Gastrocnemius medialis (tissue), 4 donors: ENCODE measurements around the gene TPRA1. TPM values are rescaled to one million over a fixed set of nuclear protein-coding genes. Genes with fewer than 3 reads are reported as not detected.
"Not testable (repeated sequence)": the region's sequence is repeated elsewhere in the genome, so short reads cannot be mapped to it uniquely, and the experiment has no call there.

Experiments used
- ATAC-seq, 2 donors: fragments of 150-250 bp; one replicate each; pipeline ENCODE4 v1.9.1; 2016
- DNase-seq, 2 donors: peaks; one replicate each; pipeline ENCODE4 v3.0.0-alpha.2; 2019
- H3K27ac ChIP-seq, 4 donors: fragments of 200-600 bp; sonication (generic); 1 replicate in 1 of 4; 2 replicates in 3 of 4; pipeline ENCODE4 v1.5.1; 2016 to 2018; ENCODE audit warnings: mild to moderate bottlenecking in 2 of 4, moderate library complexity in 1 of 4
- H3K27me3 ChIP-seq, 3 donors: fragments of 200-600 bp; sonication (generic) in 2 of 3; 1 replicate in 1 of 3; 2 replicates in 2 of 3; pipeline versions ENCODE4 v1.5.1 to v1.6.0; 2016 to 2019; ENCODE audit warnings: mild to moderate bottlenecking in 1 of 3, moderate library complexity in 1 of 3
- H3K36me3 ChIP-seq, 2 donors: fragments of 200-600 bp; sonication (generic) in 1 of 2; one replicate each; pipeline ENCODE4 v1.5.1; 2017 to 2018
- H3K4me1 ChIP-seq, 2 donors: fragments of 200-600 bp; sonication (generic) in 1 of 2; one replicate each; pipeline ENCODE4 v1.5.1; 2016 to 2017; ENCODE audit warnings: mild to moderate bottlenecking in 2 of 2
- H3K4me3 ChIP-seq, 4 donors: fragments of 200-600 bp; sonication (generic) in 3 of 4; 1 replicate in 1 of 4; 2 replicates in 3 of 4; pipeline ENCODE4 v1.5.1; 2016 to 2019; ENCODE audit warnings: mild to moderate bottlenecking in 2 of 4
- H3K9me3 ChIP-seq, 3 donors: fragments of 200-600 bp; sonication (generic) in 2 of 3; 1 replicate in 1 of 3; 2 replicates in 2 of 3; pipeline ENCODE4 v1.5.1; 2016 to 2019
- POLR2A ChIP-seq, 2 donors: fragments of 450-650 bp; IDR thresholded peaks; one replicate each; pipeline ENCODE4 v1.6.1; 2017; ENCODE audit warnings: antibody characterized with exemption in 2 of 2, mild to moderate bottlenecking in 2 of 2, moderate library complexity in 2 of 2
- in situ Hi-C, 4 donors: fragments of 200-750 bp; cut with MboI; loops; one replicate each; pipeline versions ENCODE4 v1.15.0 to v1.8.0; 2017; ENCODE audit warnings: low sequenced_read_pairs in 4 of 4
- intact Hi-C: fragments of 100-400 bp; cut with DNase I; formaldehyde crosslinking; loops from one replicate; pipeline ENCODE4 v1.15.1; 2023; ENCODE audit warnings: low total_unique reads
- total RNA-seq, 4 donors: library from RNA; depleted of rRNA; stranded (reverse); fragments of >200 nt; gene quantifications; one replicate each; pipeline versions ENCODE4 v1.1.0 to v1.2.3, GENCODE V29; 2016
- TF ChIP-seq, protein P1 (sequence below), 5 experiments: fragments of 450-650 bp in 3 of 5; fragments of 200-600 bp in 2 of 5; sonication (generic) in 2 of 5; IDR thresholded peaks in 4 of 5; conservative IDR thresholded peaks in 1 of 5; 1 replicate in 4 of 5; 2 replicates in 1 of 5; pipeline ENCODE4 v1.5.1; 2016 to 2019; ENCODE audit warnings: antibody characterized with exemption in 5 of 5, mild to moderate bottlenecking in 3 of 5, moderate library complexity in 3 of 5

Gene TPRA1
- total RNA-seq, 4 donors from 2014 or later, result 29.2 to 42.1 (median 31.1) TPM

DNA sequence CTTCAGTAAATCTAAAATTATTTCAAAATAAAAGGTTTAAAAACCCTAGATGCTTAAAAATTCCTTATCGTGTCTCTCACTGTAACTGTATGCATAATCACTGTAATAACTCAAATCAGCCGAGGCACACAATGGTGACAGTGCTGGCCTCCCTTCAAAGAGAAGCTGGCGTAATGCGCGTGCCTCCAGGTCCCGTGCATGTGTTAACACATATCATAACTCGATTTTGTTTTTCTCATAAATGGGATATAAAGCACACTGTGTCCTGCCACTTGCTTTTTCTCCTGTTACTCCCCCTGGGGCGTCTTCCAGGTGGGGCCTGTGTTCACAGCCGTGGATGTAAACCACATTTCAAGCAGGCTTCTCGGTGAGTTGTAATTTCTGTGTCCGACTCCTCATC lies 56.0 kb downstream of the TPRA1 start:
- H3K4me1 ChIP-seq, result no peaks in the 10 kb centered on the region
- no peak overlapping the region for H3K27ac ChIP-seq
- intact Hi-C loops (no loop called here), in situ Hi-C loops (no loop called here)
- no peaks in the 10 kb centered on the region for H3K27me3 ChIP-seq
- H3K4me3 ChIP-seq, result no peak overlapping the region
- no peaks in the 10 kb centered on the region for H3K9me3 ChIP-seq
- no peak for ATAC-seq
- no peak for DNase-seq
- no peaks in the 10 kb centered on the region for H3K36me3 ChIP-seq
- TF ChIP-seq POLR2A (IDR thresholded peaks at IDR 0.05), result no peak

DNA sequence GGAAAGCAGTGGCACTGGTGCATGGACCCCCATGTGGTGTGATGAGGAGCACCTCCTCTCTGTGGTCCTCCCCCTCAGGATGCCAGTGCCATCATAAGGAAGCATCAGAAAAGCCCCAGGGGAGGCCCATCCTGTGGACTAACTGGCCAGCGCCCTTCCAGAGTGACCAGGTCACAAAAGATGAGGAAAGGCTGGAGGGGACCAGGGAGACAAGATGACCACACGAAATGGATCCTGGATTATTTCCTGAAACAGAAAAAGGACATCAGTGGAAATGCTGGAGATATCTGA lies 56.4 kb downstream of the TPRA1 start:
- no peaks in the 10 kb centered on the region for H3K36me3 ChIP-seq
- H3K9me3 ChIP-seq, result no peaks in the 10 kb centered on the region
- ATAC-seq (no peak), DNase-seq (no peak)
- H3K27ac ChIP-seq, result no peak overlapping the region
- no peaks in the 10 kb centered on the region for H3K4me1 ChIP-seq
- H3K27me3 ChIP-seq, result no peaks in the 10 kb centered on the region
- in situ Hi-C loops (no loop called here), intact Hi-C loops (no loop called here)
- TF ChIP-seq, protein P1, sequence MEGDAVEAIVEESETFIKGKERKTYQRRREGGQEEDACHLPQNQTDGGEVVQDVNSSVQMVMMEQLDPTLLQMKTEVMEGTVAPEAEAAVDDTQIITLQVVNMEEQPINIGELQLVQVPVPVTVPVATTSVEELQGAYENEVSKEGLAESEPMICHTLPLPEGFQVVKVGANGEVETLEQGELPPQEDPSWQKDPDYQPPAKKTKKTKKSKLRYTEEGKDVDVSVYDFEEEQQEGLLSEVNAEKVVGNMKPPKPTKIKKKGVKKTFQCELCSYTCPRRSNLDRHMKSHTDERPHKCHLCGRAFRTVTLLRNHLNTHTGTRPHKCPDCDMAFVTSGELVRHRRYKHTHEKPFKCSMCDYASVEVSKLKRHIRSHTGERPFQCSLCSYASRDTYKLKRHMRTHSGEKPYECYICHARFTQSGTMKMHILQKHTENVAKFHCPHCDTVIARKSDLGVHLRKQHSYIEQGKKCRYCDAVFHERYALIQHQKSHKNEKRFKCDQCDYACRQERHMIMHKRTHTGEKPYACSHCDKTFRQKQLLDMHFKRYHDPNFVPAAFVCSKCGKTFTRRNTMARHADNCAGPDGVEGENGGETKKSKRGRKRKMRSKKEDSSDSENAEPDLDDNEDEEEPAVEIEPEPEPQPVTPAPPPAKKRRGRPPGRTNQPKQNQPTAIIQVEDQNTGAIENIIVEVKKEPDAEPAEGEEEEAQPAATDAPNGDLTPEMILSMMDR (IDR thresholded peaks at IDR 0.05 in 4 of 5, conservative IDR thresholded peaks at IDR 0.05 in 1 of 5), result no peak
- no peak for TF ChIP-seq POLR2A (IDR thresholded peaks at IDR 0.05)
- H3K4me3 ChIP-seq, result no peak overlapping the region

DNA sequence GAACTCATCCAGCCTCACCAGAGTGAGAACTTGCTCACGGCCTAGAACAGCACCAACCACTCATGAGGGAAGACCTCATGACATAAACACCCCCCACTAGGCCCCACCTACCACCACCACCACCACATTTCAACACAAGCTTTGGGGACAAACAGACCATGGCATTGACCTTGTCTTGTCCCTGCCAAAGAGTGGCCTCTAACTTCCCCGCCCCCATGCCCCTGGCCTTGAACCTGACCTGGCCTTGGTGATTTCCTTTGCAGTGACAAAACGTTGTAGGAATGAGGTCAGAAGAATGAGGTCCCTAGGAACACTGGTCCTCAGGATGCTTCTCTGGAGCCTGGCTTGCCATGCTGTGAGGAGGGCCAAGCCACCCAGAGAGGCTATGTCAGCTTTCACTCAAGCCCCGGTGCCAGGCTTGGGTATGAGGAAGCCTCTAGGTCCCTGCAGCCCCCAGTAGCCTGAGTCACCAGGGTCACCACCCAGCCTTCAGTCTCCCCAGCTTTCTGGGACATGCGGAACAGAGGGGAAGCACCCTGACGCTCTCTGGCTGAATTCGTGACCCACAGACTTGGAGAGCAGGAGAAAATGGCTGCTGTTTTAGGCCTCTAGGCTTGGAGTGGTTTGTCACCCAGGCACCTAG lies 57.9 kb downstream of the TPRA1 start:
- Histone ChIP-seq H3K4me3 (no peak overlapping the region), H3K36me3 (no peaks in the 10 kb centered on the region), H3K9me3 (no peaks in the 10 kb centered on the region), H3K27me3 (no peaks in the 10 kb centered on the region), H3K27ac (no peak overlapping the region), H3K4me1 (no peaks in the 10 kb centered on the region)
- in situ Hi-C loops, result no loop called here
- DNase-seq (no peak), ATAC-seq (no peak)
- no peak for TF ChIP-seq POLR2A (IDR thresholded peaks at IDR 0.05)
- TF ChIP-seq, protein P1 (IDR thresholded peaks at IDR 0.05 in 4 of 5, conservative IDR thresholded peaks at IDR 0.05 in 1 of 5), result no peak
- intact Hi-C loops, result no loop called here

DNA sequence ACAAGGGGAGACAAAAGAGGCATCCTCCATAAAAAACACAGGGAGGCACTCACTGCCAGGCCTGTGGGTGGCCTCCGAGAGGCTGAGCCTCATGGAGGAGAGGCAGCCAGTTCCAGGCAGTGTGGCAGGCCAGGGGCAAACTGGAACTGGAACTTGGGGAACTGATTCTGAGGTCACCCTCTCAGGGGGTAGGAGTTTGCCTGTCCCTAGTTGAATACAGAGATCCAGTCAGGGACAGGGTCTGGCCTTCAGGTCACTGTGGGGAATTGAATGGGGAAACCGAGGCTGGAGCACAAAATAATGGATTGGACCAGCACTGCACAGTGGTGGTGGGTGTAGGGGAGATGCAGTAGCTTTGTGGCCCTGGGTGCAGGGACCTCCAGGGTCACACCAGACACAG lies 58.7 kb downstream of the TPRA1 start:
- DNase-seq, result no peak
- TF ChIP-seq, protein P1 (IDR thresholded peaks at IDR 0.05 in 4 of 5, conservative IDR thresholded peaks at IDR 0.05 in 1 of 5), result no peak
- no peak for TF ChIP-seq POLR2A (IDR thresholded peaks at IDR 0.05)
- no peak for ATAC-seq
- Histone ChIP-seq H3K36me3 (no peaks in the 10 kb centered on the region), H3K27ac (no peak overlapping the region), H3K27me3 (no peaks in the 10 kb centered on the region), H3K4me1 (no peaks in the 10 kb centered on the region), H3K4me3 (no peak overlapping the region), H3K9me3 (no peaks in the 10 kb centered on the region)
- intact Hi-C loops (no loop called here), in situ Hi-C loops (no loop called here)

DNA sequence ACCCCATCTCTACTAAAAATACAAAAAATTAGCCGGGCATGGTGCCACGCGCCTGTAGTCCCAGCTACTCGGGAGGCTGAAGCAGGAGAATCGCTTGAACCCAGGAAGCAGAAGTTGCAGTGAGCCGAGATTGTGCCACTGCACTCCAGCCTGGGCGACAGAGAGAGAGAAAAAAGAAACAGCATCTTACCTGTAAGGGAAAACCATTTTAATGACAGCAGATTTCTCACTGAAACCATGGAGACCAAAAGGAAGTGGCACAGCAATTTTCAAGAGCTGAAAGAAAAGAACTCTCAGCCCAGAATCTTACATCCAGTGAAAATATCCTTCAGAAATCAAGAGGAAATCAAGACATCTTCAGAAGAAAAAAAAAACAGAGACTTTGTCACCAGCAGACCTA lies 59.7 kb downstream of the TPRA1 start:
- H3K36me3 ChIP-seq, H3K9me3 ChIP-seq, ATAC-seq, in situ Hi-C loops, H3K27ac ChIP-seq, H3K4me1 ChIP-seq, H3K4me3 ChIP-seq, intact Hi-C loops, DNase-seq, H3K27me3 ChIP-seq: not testable (repeated sequence)
